Colonic mucosa (tissue), 4 donors: ENCODE data around the gene FBXO44. TPM values are rescaled to one million over a fixed set of nuclear protein-coding genes. Genes with fewer than 3 reads are reported as not detected.
A peak's percentile ranks its signal among the peaks of the same experiment; 100 is the strongest.
"Not testable (repeated sequence)": the region's sequence is repeated elsewhere in the genome, so short reads cannot be mapped to it uniquely, and the experiment has no call there.

Experiments
- DNase-seq: peaks from one replicate; pipeline ENCODE4 v3.0.0-alpha.2; 2020
- H3K27ac ChIP-seq: fragments of 200-600 bp; one replicate; pipeline ENCODE4 v1.8.0; 2021
- H3K27me3 ChIP-seq: fragments of 200-600 bp; one replicate; pipeline ENCODE4 v1.8.0; 2021
- H3K36me3 ChIP-seq: fragments of 200-600 bp; one replicate; pipeline ENCODE4 v1.8.0; 2021
- H3K4me1 ChIP-seq: fragments of 200-600 bp; one replicate; pipeline ENCODE4 v1.8.0; 2021; ENCODE audit warnings: mild to moderate bottlenecking
- H3K4me3 ChIP-seq: fragments of 200-600 bp; one replicate; pipeline ENCODE4 v1.8.0; 2021
- H3K9ac ChIP-seq, 2 donors: one replicate each; pipeline ENCODE4 v1.7.0; 2013; ENCODE audit warnings: control low read depth in 2 of 2, low read depth in 2 of 2, low read length in 2 of 2
- H3K9me3 ChIP-seq: fragments of 200-600 bp; one replicate; pipeline ENCODE4 v1.8.0; 2021
- intact Hi-C: fragments of 100-400 bp; cut with DNase I; formaldehyde crosslinking; loops from one replicate; pipeline ENCODE4 v1.14.1; 2022
- total RNA-seq, 2 donors: library from RNA; stranded (reverse); fragmentation: NEBNext Ultra II Directional in 1 of 2; extraction: Animal tissue kit (Norgen Biotek cat#: 25700) in 1 of 2; gene quantifications; one replicate each; pipeline ENCODE4 v1.2.1, GENCODE V29; 2021
- TF ChIP-seq, protein P1 (sequence below): fragments of 200-600 bp; IDR thresholded peaks from one replicate; pipeline ENCODE4 v1.8.0; 2022; ENCODE audit warnings: antibody characterized with exemption, mild to moderate bottlenecking
- donor health status: healthy.
- donor health status: DM: no; HTN: no; CAD: no.
- donor health status: DM: no; HTN: no; CAD: no.

Gene FBXO44
- total RNA-seq: 1 to 10 TPM; 5.3 to 7.5 TPM

DNA sequence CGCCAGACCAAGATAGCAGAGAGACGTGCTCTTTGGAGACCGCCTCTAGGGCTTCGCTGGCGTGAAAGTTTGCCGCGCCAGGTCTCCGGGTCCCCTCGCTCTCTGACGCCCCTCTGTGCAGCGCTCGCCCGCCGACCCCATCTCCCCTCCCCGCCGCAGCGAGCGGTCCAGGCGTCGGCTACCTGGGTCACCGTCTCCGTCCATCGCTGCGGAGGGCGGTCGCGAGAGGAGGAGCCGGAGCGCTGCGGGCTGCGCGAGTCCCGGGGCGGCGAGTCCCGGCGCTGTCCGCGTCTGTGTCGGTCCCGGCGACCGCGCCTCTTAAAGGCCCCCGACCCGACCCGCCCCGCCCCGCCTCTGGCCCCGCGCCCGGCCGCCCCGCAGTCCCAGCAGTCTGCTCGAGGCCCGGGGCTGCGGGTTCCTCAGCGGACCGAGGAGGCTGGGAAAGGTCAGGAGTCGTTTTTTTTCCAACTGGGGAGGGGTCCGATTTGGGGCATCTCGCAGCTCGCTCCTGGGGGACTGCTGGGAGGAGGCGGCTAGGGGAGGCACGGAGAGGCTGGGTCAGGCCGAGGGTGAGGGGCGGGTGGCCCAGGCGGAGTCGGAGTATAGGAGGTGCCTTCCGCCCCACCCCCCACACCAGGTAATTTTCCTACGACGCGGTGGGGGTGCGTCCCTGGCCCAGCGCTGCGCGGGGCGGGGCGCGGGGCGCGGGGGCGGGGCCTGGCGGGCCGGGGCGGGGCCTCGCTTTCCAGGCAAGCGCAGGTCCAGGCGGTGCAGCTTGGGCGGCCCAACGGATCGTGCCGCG lies at the start of gene FBXO44, which contains the start of gene FBXO2:
Gene FBXO44, plus strand, starts transcription at position 741 of the 802 bp plus-strand sequence. CDS start 959 bp downstream, outside the sequence.
Gene FBXO2, minus strand, starts transcription at position 293 of the 802 bp plus-strand sequence. Its CDS starts 89 bp downstream, at position 204.
- Histone ChIP-seq H3K4me1 (peaks cover 9% of the 10 kb centered on the region), H3K4me3 (peak within 1 kb of the TSS; percentile 63), H3K36me3 (no peaks in the 10 kb centered on the region), H3K9me3 (no peaks in the 10 kb centered on the region), H3K27me3 (no peaks in the 10 kb centered on the region), H3K27ac (no peak within 1 kb of the TSS), H3K9ac (peak within 1 kb of the TSS; percentile 28 to 58)
- peak; percentile 70 for DNase-seq
- intact Hi-C loops: loop anchor here (5.0 kb wide), 1 partner anchor 68 kb away; no protein-coding TSS in a partner anchor
- TF ChIP-seq, protein P1, sequence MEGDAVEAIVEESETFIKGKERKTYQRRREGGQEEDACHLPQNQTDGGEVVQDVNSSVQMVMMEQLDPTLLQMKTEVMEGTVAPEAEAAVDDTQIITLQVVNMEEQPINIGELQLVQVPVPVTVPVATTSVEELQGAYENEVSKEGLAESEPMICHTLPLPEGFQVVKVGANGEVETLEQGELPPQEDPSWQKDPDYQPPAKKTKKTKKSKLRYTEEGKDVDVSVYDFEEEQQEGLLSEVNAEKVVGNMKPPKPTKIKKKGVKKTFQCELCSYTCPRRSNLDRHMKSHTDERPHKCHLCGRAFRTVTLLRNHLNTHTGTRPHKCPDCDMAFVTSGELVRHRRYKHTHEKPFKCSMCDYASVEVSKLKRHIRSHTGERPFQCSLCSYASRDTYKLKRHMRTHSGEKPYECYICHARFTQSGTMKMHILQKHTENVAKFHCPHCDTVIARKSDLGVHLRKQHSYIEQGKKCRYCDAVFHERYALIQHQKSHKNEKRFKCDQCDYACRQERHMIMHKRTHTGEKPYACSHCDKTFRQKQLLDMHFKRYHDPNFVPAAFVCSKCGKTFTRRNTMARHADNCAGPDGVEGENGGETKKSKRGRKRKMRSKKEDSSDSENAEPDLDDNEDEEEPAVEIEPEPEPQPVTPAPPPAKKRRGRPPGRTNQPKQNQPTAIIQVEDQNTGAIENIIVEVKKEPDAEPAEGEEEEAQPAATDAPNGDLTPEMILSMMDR: no peak

DNA sequence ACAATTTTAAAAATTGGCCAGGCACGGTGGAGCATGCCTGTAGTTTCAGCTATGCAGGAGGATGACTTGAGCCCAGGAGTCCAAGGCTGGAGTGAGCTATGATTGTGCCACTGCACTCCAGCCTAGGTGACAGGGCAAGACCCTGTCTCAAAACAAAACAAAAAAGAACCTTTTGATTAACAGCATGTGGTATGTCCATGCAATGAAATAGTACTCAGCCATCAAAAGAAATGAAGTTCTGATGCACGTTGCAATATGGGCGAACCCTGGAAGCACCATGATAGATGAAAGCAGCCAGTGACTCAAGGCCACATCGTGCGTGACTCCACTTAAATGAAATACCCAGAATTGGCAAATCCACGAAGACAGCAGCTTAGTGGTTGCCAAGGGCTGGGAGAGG lies 47.9 kb upstream of the FBXO44 start:
- H3K9me3 ChIP-seq: no peaks in the 10 kb centered on the region
- TF ChIP-seq, protein P1: no peak
- no peaks in the 10 kb centered on the region for H3K36me3 ChIP-seq
- intact Hi-C loops: no loop called here
- no peaks in the 10 kb centered on the region for H3K27me3 ChIP-seq
- no peak overlapping the region for H3K9ac ChIP-seq
- no peak overlapping the region for H3K4me3 ChIP-seq
- H3K27ac ChIP-seq: no peak overlapping the region
- no peaks in the 10 kb centered on the region for H3K4me1 ChIP-seq
- DNase-seq: no peak

- H3K4me1 ChIP-seq, H3K4me3 ChIP-seq, H3K9ac ChIP-seq, intact Hi-C loops, H3K9me3 ChIP-seq, H3K27me3 ChIP-seq, H3K36me3 ChIP-seq, H3K27ac ChIP-seq, DNase-seq: not testable (repeated sequence)
Measured at GRCh38 chr1:11608596-11609130, 46.0 kb upstream of the FBXO44 start.

GRCh38 chr1:11609378-11609777 lies 45.3 kb upstream of the FBXO44 start:
- H3K27me3 ChIP-seq, H3K9ac ChIP-seq, H3K4me3 ChIP-seq, H3K4me1 ChIP-seq, H3K36me3 ChIP-seq, H3K9me3 ChIP-seq, intact Hi-C loops, H3K27ac ChIP-seq, DNase-seq: not testable (repeated sequence)

DNA sequence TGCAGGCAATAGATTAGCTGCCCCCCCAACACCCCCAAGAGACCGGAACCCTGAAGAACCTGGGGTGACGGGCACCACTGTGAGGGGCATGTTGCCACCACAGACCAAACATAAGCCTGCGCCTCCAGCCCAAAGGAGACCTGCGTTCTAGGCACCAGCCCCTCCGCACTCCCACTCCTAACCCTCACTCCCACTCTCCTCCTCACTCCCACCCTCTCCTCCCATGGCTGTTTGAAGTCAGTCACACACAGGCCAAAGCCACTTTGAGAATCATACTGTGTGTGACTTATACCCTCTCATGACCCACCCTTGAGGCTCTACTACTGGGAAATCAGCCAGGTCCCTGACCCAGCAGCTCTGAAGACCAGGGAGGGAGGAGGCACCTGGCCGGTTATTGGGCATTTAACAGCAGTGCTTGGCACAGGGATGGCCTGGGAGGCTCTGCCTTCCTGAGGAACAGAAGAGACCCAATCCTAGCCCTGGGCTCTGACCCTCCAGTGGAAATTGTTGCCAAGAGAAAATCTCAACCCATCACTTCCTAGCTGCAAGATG lies 44.0 kb upstream of the FBXO44 start:
- no peaks in the 10 kb centered on the region for H3K4me1 ChIP-seq
- intact Hi-C loops: no loop called here
- no peaks in the 10 kb centered on the region for H3K9me3 ChIP-seq
- no peak overlapping the region for H3K9ac ChIP-seq
- no peak overlapping the region for H3K4me3 ChIP-seq
- H3K27ac ChIP-seq: no peak overlapping the region
- H3K27me3 ChIP-seq: no peaks in the 10 kb centered on the region
- TF ChIP-seq, protein P1: no peak
- no peak for DNase-seq
- H3K36me3 ChIP-seq: no peaks in the 10 kb centered on the region

GRCh38 chr1:11611638-11612327 lies 42.9 kb upstream of the FBXO44 start:
- Histone ChIP-seq H3K4me1 (no peaks in the 10 kb centered on the region), H3K9me3 (no peaks in the 10 kb centered on the region), H3K36me3 (no peaks in the 10 kb centered on the region), H3K27ac (no peak overlapping the region), H3K9ac (no peak overlapping the region), H3K4me3 (no peak overlapping the region), H3K27me3 (no peaks in the 10 kb centered on the region)
- intact Hi-C loops: no loop called here
- DNase-seq: no peak
- TF ChIP-seq, protein P1: no peak
